GM19099 (cell line): ENCODE results near the gene ITGBL1.

Experiments used
- POLR2A ChIP-seq: IDR thresholded peaks from 3 replicates; pipeline ENCODE4 v1.6.1; 2011; ENCODE audit warnings: low read depth; ENCODE audit not compliant: insufficient read length; ENCODE audit errors: extremely low read depth

The ITGBL1 gene

GRCh38 chr13:101515504-101515903 is 63.0 kb downstream of the ITGBL1 start:
- no peak for TF ChIP-seq POLR2A

DNA sequence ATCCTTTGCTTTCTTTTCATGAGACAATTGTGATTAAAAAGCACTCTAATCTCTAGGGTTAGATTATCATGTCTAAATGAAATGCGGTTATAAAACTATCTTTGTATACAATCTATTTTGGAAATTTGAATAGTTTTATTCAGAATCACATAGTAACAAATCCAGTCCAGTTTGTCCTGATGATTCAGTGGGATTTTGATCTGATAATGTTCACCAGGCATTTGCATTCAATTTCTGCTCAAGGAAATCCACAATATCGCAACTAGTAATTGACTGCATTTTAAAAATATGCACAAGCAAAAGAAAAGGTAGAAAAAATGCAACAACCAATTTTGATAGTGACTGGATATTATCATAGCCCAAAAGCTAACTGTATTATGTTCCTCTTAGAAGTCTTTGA is 63.8 kb downstream of the ITGBL1 start:
- TF ChIP-seq POLR2A, result no peak

- no peak for TF ChIP-seq POLR2A
Measured at GRCh38 chr13:101520672-101521071, 68.2 kb downstream of the ITGBL1 start.

GRCh38 chr13:101521371-101521770 is 68.9 kb downstream of the ITGBL1 start:
- TF ChIP-seq POLR2A, result no peak

DNA sequence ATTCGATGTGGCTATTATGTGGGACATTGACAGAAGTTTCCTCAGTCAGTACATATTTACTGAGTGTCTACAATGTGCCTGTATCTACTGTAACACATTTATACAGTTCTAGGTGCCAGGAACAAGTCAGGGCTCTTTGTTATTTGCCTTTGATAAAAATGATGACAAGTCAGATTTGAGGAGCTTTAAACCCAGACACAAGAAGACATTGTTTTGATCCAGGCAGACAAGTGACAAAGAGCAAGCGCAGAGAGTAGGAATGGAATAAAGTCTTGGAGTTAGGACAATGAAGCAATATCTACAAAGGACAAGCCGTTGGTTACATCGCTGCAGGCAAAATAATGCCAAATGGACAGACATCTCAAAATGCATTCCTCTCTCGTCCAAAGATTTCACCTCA is 70.1 kb downstream of the ITGBL1 start:
- no peak for TF ChIP-seq POLR2A

- TF ChIP-seq POLR2A, result no peak
Measured at GRCh38 chr13:101523154-101524131, 71.0 kb downstream of the ITGBL1 start.

DNA sequence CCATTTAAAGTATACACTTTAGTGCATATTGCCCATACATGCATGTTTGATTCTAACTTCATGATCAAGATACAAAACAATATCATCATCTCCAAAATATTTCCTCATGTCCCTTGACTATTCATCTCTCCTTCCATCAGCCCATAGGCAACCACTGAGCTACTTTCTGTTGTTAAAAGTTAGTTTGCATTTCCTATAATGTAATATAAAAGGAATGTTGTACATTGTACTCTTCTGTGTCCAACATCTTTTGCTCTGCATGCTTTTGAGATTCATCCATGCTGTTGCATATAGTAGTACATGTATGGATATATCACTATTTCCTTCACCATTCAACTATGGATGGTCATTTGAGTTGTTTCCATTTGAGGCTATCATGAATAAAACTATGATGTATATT is 74.7 kb downstream of the ITGBL1 start:
- no peak for TF ChIP-seq POLR2A

GRCh38 chr13:101529422-101529821 is 76.9 kb downstream of the ITGBL1 start:
- no peak for TF ChIP-seq POLR2A

DNA sequence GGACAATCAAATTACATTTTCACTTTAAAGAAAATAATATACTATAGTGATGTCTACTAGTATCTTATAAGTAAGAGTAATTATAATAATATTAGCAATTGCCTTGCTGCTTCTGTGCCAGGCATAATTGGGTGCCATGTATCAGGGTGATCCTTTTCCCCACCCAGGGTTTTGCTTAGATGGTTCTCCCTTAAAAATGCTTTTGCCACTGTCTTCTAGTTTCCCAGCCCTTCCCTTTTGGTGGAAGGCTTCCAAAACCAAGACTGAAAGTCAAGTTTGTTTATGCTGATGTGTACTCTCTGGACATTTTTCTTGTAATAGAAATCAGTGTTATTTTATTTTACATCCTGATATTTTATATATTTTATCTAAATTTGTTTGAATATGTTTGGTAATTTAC is 77.8 kb downstream of the ITGBL1 start:
- no peak for TF ChIP-seq POLR2A

- TF ChIP-seq POLR2A, result no peak
Measured at GRCh38 chr13:101535192-101535746, 82.8 kb downstream of the ITGBL1 start.

DNA sequence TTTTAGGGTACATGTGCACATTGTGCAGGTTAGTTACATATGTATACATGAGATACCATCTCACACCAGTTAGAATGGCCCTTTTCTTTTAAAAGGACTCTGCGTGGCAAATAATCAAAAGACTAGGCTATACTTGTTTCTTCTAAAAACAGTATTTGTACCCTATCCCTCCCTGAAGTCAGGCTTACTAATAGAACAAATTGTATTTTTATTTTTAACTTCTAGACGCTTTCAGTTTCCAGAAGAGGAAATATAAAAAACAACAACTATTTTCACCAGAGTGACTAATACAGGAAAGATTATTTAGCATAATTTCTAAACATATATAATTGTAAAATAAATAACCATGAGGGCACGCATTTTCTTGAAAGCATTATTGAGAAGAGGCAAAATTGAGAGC is 83.6 kb downstream of the ITGBL1 start:
- TF ChIP-seq POLR2A, result no peak

- TF ChIP-seq POLR2A, result no peak
Measured at GRCh38 chr13:101544979-101545378, 92.5 kb downstream of the ITGBL1 start.

GRCh38 chr13:101545521-101545920 is 93.0 kb downstream of the ITGBL1 start:
- no peak for TF ChIP-seq POLR2A

- no peak for TF ChIP-seq POLR2A
Measured at GRCh38 chr13:101552286-101552685, 99.8 kb downstream of the ITGBL1 start.

DNA sequence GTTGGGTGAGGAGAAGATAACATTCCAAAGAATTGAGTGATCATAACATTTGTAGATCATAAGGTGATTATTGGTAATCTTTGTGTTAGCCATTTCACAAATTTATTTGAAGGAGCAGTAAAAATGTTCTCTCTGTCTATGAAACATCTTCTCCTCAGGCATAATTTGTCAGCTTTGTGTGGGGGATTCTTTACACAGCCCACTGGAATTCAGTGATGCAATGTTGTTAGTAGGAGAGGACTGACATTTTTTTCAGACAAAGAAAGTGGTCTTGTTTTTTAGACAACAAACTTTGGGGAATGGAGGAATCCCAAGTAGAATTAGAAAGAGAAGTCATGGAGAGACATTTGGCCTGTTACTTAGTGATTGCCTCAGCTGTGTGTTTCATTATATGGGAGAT is 100.3 kb downstream of the ITGBL1 start:
- no peak for TF ChIP-seq POLR2A

GRCh38 chr13:101554420-101555125 is 102.1 kb downstream of the ITGBL1 start:
- TF ChIP-seq POLR2A, result no peak
